ENCODE measurements around the gene DPYSL5. TPM values are rescaled to one million over a fixed set of nuclear protein-coding genes. Genes with fewer than 3 reads are reported as not detected.

The DPYSL5 gene
- total RNA-seq, 4 donors from 2014 or later = 0.13 to 0.50 (median 0.41) TPM

DNA sequence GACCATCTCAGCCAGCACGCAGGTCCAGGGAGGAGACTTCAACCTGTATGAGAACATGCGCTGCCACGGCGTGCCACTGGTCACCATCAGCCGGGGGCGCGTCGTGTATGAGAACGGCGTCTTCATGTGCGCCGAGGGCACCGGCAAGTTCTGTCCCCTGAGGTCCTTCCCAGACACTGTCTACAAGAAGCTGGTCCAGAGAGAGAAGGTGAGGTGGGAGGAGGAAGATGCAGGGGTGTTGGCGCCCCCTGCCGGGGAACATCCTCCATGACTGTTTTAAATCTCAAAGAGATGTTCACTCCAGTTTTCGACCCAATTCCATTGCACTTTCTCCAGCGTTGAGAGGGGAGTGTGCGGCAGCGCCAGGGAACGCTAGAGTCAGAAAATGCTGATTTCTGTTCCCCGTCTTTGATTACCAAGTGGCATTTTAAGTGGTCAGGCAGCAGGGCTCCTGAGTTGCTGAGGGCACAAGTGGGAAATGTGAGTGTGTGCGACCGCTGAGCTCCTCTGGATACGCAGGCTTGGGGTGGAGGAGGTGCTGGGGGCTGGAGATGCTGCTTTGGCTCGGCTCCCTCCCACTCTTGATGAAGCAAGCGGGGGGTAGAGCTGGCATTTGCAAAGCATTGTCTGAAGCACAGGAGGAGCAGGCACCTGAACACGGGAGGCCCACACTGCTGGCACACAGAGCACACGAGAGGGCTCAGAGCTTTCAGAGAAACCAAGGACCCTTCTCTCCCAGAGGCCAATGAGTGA is 94.8 kb downstream of the DPYSL5 start:
- H3K4me3 ChIP-seq = no peak overlapping the region
- TF ChIP-seq, protein P1, sequence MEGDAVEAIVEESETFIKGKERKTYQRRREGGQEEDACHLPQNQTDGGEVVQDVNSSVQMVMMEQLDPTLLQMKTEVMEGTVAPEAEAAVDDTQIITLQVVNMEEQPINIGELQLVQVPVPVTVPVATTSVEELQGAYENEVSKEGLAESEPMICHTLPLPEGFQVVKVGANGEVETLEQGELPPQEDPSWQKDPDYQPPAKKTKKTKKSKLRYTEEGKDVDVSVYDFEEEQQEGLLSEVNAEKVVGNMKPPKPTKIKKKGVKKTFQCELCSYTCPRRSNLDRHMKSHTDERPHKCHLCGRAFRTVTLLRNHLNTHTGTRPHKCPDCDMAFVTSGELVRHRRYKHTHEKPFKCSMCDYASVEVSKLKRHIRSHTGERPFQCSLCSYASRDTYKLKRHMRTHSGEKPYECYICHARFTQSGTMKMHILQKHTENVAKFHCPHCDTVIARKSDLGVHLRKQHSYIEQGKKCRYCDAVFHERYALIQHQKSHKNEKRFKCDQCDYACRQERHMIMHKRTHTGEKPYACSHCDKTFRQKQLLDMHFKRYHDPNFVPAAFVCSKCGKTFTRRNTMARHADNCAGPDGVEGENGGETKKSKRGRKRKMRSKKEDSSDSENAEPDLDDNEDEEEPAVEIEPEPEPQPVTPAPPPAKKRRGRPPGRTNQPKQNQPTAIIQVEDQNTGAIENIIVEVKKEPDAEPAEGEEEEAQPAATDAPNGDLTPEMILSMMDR (IDR thresholded peaks at IDR 0.05) = peak; percentile 50 to 79 (median 63)
- no peak for TF ChIP-seq EP300 (IDR thresholded peaks at IDR 0.05)
- no peak for TF ChIP-seq POLR2AphosphoS5 (IDR thresholded peaks at IDR 0.05)
- TF ChIP-seq POLR2A (IDR thresholded peaks at IDR 0.05; ENCODE audit: low read depth) = no peak
- WGBS = 43% methylated on average over 26 of the region's 28 CpGs
- H3K36me3 ChIP-seq = no peaks in the 10 kb centered on the region
- no peaks in the 10 kb centered on the region for H3K9me3 ChIP-seq
- no peak for DNase-seq (ENCODE audit: extremely low spot score)
- peaks cover 0 to 54% (median 0%) of the 10 kb centered on the region in 4 donors for H3K27me3 ChIP-seq
- intact Hi-C loops (cut with DNase I) = loop anchor here (1.0 kb wide), 1 partner anchor 96 kb away; no protein-coding TSS in a partner anchor
- H3K27ac ChIP-seq (replicated peaks in 1 of 4) = no peak overlapping the region
- H3K4me1 ChIP-seq = peaks cover 0 to 7% (median 3%) of the 10 kb centered on the region in 4 donors

DNA sequence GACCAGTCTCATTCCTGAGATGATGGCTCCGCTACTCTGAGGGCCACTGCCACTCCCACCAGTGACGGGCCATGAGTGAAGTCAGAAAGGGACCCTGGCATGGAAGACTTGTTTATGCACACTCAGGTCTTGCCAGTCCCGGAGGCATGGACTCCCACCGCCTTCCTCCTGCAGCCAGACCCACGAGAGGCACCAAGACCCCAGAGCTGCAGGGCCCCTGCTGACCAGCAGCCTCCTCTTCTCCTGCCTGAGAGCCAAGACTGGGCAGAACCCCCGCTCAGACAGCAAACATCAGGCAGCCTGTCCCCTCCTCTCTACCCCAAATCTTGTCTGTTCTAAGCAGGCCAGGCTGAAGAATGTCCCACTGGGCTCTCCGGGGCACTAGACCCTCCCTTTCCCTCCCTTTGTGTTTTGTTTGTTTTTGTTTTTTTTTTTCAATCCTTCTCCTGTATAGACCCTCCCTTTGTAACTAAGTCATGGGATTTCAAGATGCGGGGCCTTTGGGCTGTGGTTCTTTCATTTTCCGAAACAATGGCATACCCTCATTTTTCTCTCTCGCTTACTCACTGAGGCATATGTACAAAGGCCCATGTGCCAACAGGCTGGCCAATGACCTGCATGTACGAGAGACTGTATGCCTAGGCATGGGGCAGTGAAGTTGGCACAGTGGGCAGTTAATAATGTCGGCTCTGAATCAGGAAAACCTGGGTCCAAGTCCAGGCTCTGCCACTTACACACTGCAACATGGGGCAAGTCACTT is 98.2 kb downstream of the DPYSL5 start:
- H3K9me3 ChIP-seq = no peaks in the 10 kb centered on the region
- 87% methylated on average over 11 of the region's 12 CpGs for WGBS
- H3K27me3 ChIP-seq = peaks cover 0 to 62% (median 0%) of the 10 kb centered on the region in 4 donors
- H3K4me1 ChIP-seq = peaks cover 0 to 7% (median 3%) of the 10 kb centered on the region in 4 donors
- intact Hi-C loops (cut with DNase I) = no loop called here
- H3K27ac ChIP-seq (replicated peaks in 1 of 4) = no peak overlapping the region
- H3K36me3 ChIP-seq = no peaks in the 10 kb centered on the region
- H3K4me3 ChIP-seq = no peak overlapping the region
- TF ChIP-seq, protein P1 (IDR thresholded peaks at IDR 0.05) = no peak
- TF ChIP-seq EP300 (IDR thresholded peaks at IDR 0.05) (no peak), POLR2AphosphoS5 (IDR thresholded peaks at IDR 0.05) (no peak), POLR2A (IDR thresholded peaks at IDR 0.05; ENCODE audit: low read depth) (no peak)
- DNase-seq (ENCODE audit: extremely low spot score) = no peak

DNA sequence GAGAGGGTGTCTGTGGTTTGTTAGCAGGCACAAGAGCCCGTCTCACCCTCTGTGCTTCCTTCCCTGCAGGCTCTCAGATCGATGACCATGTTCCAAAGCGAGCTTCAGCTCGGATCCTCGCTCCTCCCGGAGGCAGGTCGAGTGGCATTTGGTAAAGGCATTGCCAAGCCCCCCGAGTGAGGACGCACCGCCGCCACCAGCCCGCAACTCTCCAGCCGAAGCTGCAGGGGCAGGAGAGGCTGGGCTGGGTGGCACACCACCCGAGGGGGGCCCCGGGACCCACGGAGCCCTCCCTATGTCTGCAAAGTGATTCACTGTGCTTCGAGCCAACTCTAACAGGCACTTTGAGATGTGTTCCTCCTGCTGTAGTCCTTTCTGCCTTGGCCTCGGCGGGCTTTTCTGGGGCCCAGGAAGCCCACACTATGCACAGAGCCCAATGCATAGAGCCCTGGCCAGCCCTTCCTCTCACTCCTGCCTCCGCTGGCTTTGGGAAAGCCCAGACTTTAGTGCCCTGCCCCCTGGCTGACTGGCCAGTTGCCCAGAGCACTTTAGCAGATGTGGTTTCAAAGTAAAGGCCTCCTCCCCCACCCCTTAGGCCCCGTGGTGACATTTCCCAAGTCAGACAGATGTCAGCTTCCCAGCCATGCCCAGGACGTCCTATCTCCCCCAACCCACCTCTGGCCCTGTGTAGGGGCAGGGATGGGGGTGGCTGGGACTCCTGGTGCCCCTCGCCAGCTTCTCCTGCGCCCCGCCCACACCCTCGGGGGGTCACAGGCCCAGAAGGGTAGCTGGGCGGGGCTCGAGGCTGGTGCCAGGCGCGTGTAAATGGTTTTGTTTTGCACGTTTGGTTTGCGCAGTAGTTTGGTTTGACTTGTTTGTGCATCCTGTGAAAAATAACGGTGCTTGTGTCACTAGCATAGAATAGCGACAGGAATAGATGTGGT is 99.2 kb downstream of the DPYSL5 start:
- no peaks in the 10 kb centered on the region for H3K36me3 ChIP-seq
- H3K4me3 ChIP-seq = no peak overlapping the region
- no peak for DNase-seq (ENCODE audit: extremely low spot score)
- TF ChIP-seq, protein P1 (IDR thresholded peaks at IDR 0.05) = no peak
- TF ChIP-seq EP300 (IDR thresholded peaks at IDR 0.05) (no peak), POLR2AphosphoS5 (IDR thresholded peaks at IDR 0.05) (no peak), POLR2A (IDR thresholded peaks at IDR 0.05; ENCODE audit: low read depth) (no peak)
- no peak overlapping the region for H3K27ac ChIP-seq (replicated peaks in 1 of 4)
- H3K27me3 ChIP-seq = peaks cover 0 to 62% (median 0%) of the 10 kb centered on the region in 4 donors
- no peaks in the 10 kb centered on the region for H3K9me3 ChIP-seq
- H3K4me1 ChIP-seq = peaks cover 0 to 7% (median 3%) of the 10 kb centered on the region in 4 donors
- WGBS = 69% methylated on average over 31 of the region's 34 CpGs
- intact Hi-C loops (cut with DNase I) = no loop called here

DNA sequence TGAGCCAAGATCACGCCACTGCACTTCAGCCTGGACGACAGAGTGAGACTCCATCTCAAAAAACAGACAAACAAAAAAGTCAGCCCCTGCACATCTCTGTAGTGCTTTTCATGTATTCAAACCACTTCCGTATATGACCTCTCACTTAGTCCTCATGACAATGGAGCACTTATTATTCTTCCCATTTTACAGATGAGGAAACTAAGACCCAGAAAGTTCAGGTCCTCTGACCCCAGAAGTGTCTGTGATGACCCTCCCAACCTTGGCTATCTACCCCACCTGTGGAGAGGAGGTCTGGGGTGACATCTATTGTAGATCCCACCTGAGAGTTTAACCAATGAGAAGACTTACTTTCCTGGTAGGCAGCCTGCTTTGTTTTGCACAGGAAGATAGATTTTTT is 100.9 kb downstream of the DPYSL5 start:
- no peak for DNase-seq (ENCODE audit: extremely low spot score)
- H3K36me3 ChIP-seq = no peaks in the 10 kb centered on the region
- no peak overlapping the region for H3K4me3 ChIP-seq
- H3K27me3 ChIP-seq = peaks cover 0 to 47% (median 0%) of the 10 kb centered on the region in 4 donors
- 92% methylated on average over 3 of the region's 3 CpGs for WGBS
- TF ChIP-seq EP300 (IDR thresholded peaks at IDR 0.05) (no peak), POLR2A (IDR thresholded peaks at IDR 0.05; ENCODE audit: low read depth) (no peak), POLR2AphosphoS5 (IDR thresholded peaks at IDR 0.05) (no peak)
- TF ChIP-seq, protein P1 (IDR thresholded peaks at IDR 0.05) = no peak
- no peaks in the 10 kb centered on the region for H3K9me3 ChIP-seq
- intact Hi-C loops (cut with DNase I) = no loop called here
- peaks cover 0 to 7% (median 3%) of the 10 kb centered on the region in 4 donors for H3K4me1 ChIP-seq
- H3K27ac ChIP-seq (replicated peaks in 1 of 4) = no peak overlapping the region
